Astrocyte (in vitro differentiated cells and primary cell): Measurements from ENCODE around the gene ETS1. TPM values are rescaled to one million over a fixed set of nuclear protein-coding genes. Genes with fewer than 3 reads are reported as not detected.

Experiments
- DNase-seq: peaks from one replicate; pipeline ENCODE4 v3.0.0-alpha.2; 2010; ENCODE audit warnings: low read depth
- FAIRE-seq: peaks from 2 replicates; lab custom pipeline; 2011; peaks lifted over from hg19 to GRCh38; lab: Jason Lieb, UNC
- H2AFZ ChIP-seq: 2 replicates; pipeline ENCODE4 v1.6.0; 2012; ENCODE audit warnings: low read depth, low read length, inconsistent platforms
- H3K27ac ChIP-seq: 2 replicates; pipeline ENCODE4 v1.5.1; 2011; ENCODE audit warnings: low read depth, low read length, inconsistent platforms
- H3K27me3 ChIP-seq: 2 replicates; pipeline ENCODE4 v1.6.0; 2011; ENCODE audit warnings: low read length, inconsistent platforms; ENCODE audit not compliant: insufficient read depth
- H3K36me3 ChIP-seq: 2 replicates; pipeline ENCODE4 v1.5.1; 2011; ENCODE audit warnings: low read length, inconsistent platforms; ENCODE audit not compliant: insufficient read depth
- H3K4me1 ChIP-seq: 2 replicates; pipeline ENCODE4 v1.5.1; 2011; ENCODE audit warnings: low read length, inconsistent platforms; ENCODE audit not compliant: insufficient read depth
- H3K4me2 ChIP-seq: 2 replicates; pipeline ENCODE4 v1.6.0; 2012; ENCODE audit warnings: low read length, inconsistent platforms
- H3K4me3 ChIP-seq: 2 replicates; pipeline ENCODE4 v1.5.1; 2011; ENCODE audit warnings: low read depth, mild to moderate bottlenecking, low read length, inconsistent platforms; ENCODE audit not compliant: insufficient read depth
- H3K79me2 ChIP-seq: 2 replicates; pipeline ENCODE4 v1.6.0; 2012; ENCODE audit warnings: mild to moderate bottlenecking, low read length, inconsistent platforms; ENCODE audit not compliant: insufficient read depth
- H3K9ac ChIP-seq: 2 replicates; pipeline ENCODE4 v1.6.0; 2012; ENCODE audit warnings: mild to moderate bottlenecking, low read length, inconsistent platforms
- H3K9me3 ChIP-seq: 2 replicates; pipeline ENCODE4 v1.5.1; 2012; ENCODE audit warnings: low read depth, mild to moderate bottlenecking, low read length, inconsistent platforms; ENCODE audit not compliant: insufficient read depth
- H4K20me1 ChIP-seq: 2 replicates; pipeline ENCODE4 v1.6.0; 2012; ENCODE audit warnings: low read length, inconsistent platforms; ENCODE audit not compliant: insufficient read depth
- H3K27ac Mint-ChIP-seq: one replicate; pipeline ENCODE4 v1.8.0; 2021; ENCODE audit warnings: mild to moderate bottlenecking, mixed read lengths; ENCODE audit not compliant: unreplicated experiment
- H3K27me3 Mint-ChIP-seq: one replicate; pipeline ENCODE4 v1.8.0; 2021; ENCODE audit warnings: low read depth, mixed read lengths; ENCODE audit not compliant: unreplicated experiment
- H3K36me3 Mint-ChIP-seq: one replicate; pipeline ENCODE4 v1.8.0; 2021; ENCODE audit warnings: low read depth, mixed read lengths; ENCODE audit not compliant: unreplicated experiment
- H3K4me1 Mint-ChIP-seq: one replicate; pipeline ENCODE4 v1.8.0; 2021; ENCODE audit warnings: low read depth, mixed read lengths; ENCODE audit not compliant: unreplicated experiment
- H3K4me3 Mint-ChIP-seq: one replicate; pipeline ENCODE4 v1.8.0; 2021; ENCODE audit warnings: mild to moderate bottlenecking, moderate library complexity, mixed read lengths; ENCODE audit not compliant: unreplicated experiment
- H3K9me3 Mint-ChIP-seq: one replicate; pipeline ENCODE4 v1.8.0; 2021; ENCODE audit warnings: mild to moderate bottlenecking, mixed read lengths; ENCODE audit not compliant: unreplicated experiment
- EZH2 ChIP-seq: IDR thresholded peaks from 2 replicates; pipeline ENCODE4 v1.6.1; 2012; ENCODE audit warnings: mild to moderate bottlenecking, low read length, inconsistent platforms; ENCODE audit not compliant: insufficient read depth
- total RNA-seq: library from RNA; stranded (reverse); gene quantifications from 2 replicates; pipeline ENCODE4 v1.2.1, GENCODE V29; 2021
- TF ChIP-seq, protein P1 (sequence below): IDR thresholded peaks from 2 replicates; pipeline ENCODE4 v1.5.1; 2011; ENCODE audit warnings: low read depth, mild to moderate bottlenecking, inconsistent platforms, low read length, moderate library complexity; ENCODE audit not compliant: insufficient read depth

ETS1 gene
- total RNA-seq, 1 donor from 2014 or later: 107 TPM

DNA sequence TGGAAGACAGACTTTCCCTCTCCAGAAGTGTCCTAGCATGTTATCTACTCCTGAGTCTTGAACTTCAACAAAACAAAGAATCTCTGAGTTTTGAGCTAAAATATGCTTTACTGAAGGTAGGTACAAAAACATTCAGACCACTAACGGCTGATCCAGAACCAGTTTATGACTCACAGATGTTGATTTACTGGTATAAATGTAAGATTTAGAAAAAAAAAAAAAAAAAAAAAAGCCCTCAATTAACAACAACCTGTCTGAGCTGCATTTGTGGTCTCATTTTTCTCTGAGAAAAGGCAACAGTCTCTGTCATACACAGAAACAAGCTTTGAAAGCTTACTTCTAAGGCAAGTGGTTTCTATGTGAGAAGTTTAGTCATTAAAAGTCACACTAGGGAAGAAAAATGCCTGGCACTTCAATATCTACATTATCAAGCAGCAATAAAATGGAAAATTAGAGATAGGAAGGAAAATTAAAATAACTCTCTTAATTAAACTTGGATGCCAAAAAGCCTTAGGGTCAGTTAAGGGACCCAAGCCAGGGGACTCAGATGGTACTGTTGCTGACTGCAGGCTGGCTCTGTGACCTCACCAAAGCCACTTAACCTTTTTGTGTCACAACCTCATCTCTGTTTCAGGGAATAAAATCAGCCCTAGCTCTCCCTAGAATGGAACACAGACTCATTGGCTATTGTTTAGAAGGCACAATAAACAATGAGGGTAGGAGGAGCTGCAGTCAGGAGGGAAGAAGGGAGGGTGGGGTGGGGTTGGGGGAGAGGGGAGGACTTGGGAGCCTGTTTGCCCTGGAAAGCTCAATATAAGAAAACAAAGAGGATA lies 61.7 kb downstream of the ETS1 start:
- no peaks in the 10 kb centered on the region for H3K27me3 Mint-ChIP-seq
- TF ChIP-seq, protein P1, sequence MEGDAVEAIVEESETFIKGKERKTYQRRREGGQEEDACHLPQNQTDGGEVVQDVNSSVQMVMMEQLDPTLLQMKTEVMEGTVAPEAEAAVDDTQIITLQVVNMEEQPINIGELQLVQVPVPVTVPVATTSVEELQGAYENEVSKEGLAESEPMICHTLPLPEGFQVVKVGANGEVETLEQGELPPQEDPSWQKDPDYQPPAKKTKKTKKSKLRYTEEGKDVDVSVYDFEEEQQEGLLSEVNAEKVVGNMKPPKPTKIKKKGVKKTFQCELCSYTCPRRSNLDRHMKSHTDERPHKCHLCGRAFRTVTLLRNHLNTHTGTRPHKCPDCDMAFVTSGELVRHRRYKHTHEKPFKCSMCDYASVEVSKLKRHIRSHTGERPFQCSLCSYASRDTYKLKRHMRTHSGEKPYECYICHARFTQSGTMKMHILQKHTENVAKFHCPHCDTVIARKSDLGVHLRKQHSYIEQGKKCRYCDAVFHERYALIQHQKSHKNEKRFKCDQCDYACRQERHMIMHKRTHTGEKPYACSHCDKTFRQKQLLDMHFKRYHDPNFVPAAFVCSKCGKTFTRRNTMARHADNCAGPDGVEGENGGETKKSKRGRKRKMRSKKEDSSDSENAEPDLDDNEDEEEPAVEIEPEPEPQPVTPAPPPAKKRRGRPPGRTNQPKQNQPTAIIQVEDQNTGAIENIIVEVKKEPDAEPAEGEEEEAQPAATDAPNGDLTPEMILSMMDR: no peak
- TF ChIP-seq EZH2: no peak
- no peaks in the 10 kb centered on the region for H3K36me3 ChIP-seq
- no peak overlapping the region for H2AFZ ChIP-seq
- no peaks in the 10 kb centered on the region for H3K9me3 Mint-ChIP-seq
- FAIRE-seq (no peak), DNase-seq (peak; percentile 92)
- no peak overlapping the region for H3K4me3 ChIP-seq
- H3K9me3 ChIP-seq: no peaks in the 10 kb centered on the region
- peaks cover 42% of the 10 kb centered on the region for H3K4me1 Mint-ChIP-seq
- H4K20me1 ChIP-seq: peaks cover 8% of the 10 kb centered on the region
- H3K9ac ChIP-seq: peak overlapping the region; percentile 45
- peak overlapping the region; percentile 16 for H3K4me2 ChIP-seq
- H3K79me2 ChIP-seq: peaks cover 14% of the 10 kb centered on the region
- H3K4me1 ChIP-seq: peaks cover 39% of the 10 kb centered on the region
- H3K36me3 Mint-ChIP-seq: no peaks in the 10 kb centered on the region
- H3K27ac ChIP-seq: peak overlapping the region; percentile 63
- no peak overlapping the region for H3K4me3 Mint-ChIP-seq
- H3K27me3 ChIP-seq: no peaks in the 10 kb centered on the region
- peak overlapping the region; percentile 42 for H3K27ac Mint-ChIP-seq

- peak overlapping the region; percentile 100 for H3K9ac ChIP-seq
- H3K27me3 Mint-ChIP-seq: no peaks in the 10 kb centered on the region
- H4K20me1 ChIP-seq: peaks cover 23% of the 10 kb centered on the region
- DNase-seq (no peak), FAIRE-seq (no peak)
- H2AFZ ChIP-seq: no peak overlapping the region
- no peaks in the 10 kb centered on the region for H3K36me3 ChIP-seq
- no peaks in the 10 kb centered on the region for H3K9me3 Mint-ChIP-seq
- peaks cover 29% of the 10 kb centered on the region for H3K79me2 ChIP-seq
- H3K4me3 ChIP-seq: no peak overlapping the region
- H3K4me2 ChIP-seq: peak overlapping the region; percentile 70
- H3K4me1 ChIP-seq: peaks cover 43% of the 10 kb centered on the region
- peaks cover 39% of the 10 kb centered on the region for H3K4me1 Mint-ChIP-seq
- TF ChIP-seq, protein P1: no peak
- TF ChIP-seq EZH2: no peak
- H3K27me3 ChIP-seq: no peaks in the 10 kb centered on the region
- H3K9me3 ChIP-seq: no peaks in the 10 kb centered on the region
- no peaks in the 10 kb centered on the region for H3K36me3 Mint-ChIP-seq
- peak overlapping the region; percentile 99 for H3K27ac Mint-ChIP-seq
- H3K27ac ChIP-seq: peak overlapping the region; percentile 98
- peak overlapping the region; percentile 17 for H3K4me3 Mint-ChIP-seq
Measured at GRCh38 chr11:128524172-128524571, 63.2 kb downstream of the ETS1 start.

DNA sequence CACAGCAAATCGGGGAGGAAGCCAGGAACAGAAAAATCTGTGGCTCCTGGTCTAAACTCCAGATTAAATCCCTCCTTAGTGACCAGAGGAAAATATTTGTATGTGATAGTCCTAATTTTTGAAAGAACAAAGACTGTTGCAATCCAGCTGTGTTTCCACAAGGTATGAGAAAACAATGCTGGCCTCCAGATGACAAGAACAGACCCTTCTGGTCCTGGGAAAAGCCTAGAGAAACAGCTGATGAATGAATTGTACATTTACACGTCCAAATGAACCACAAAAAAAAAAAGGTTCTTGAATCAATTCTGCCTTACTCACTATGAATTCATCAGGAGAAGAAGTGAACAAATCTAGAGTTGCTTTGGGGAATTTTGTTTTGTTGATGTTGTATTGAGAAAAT lies 63.7 kb downstream of the ETS1 start:
- Histone ChIP-seq H3K36me3 (no peaks in the 10 kb centered on the region), H3K4me2 (peak overlapping the region; percentile 70), H2AFZ (no peak overlapping the region), H4K20me1 (peaks cover 28% of the 10 kb centered on the region), H3K79me2 (peaks cover 34% of the 10 kb centered on the region), H3K4me3 (no peak overlapping the region), H3K27me3 (no peaks in the 10 kb centered on the region), H3K4me1 (peaks cover 48% of the 10 kb centered on the region), H3K9ac (peak overlapping the region; percentile 100), H3K9me3 (no peaks in the 10 kb centered on the region), H3K27ac (peak overlapping the region; percentile 98)
- DNase-seq: peak; percentile 87
- peaks cover 44% of the 10 kb centered on the region for H3K4me1 Mint-ChIP-seq
- H3K9me3 Mint-ChIP-seq: no peaks in the 10 kb centered on the region
- peak overlapping the region; percentile 99 for H3K27ac Mint-ChIP-seq
- FAIRE-seq: peak; percentile 82
- H3K36me3 Mint-ChIP-seq: no peaks in the 10 kb centered on the region
- H3K27me3 Mint-ChIP-seq: no peaks in the 10 kb centered on the region
- H3K4me3 Mint-ChIP-seq: peak overlapping the region; percentile 31
- TF ChIP-seq, protein P1: no peak
- TF ChIP-seq EZH2: no peak
